ENCODE data around the gene DDOST.

The DDOST gene

DNA sequence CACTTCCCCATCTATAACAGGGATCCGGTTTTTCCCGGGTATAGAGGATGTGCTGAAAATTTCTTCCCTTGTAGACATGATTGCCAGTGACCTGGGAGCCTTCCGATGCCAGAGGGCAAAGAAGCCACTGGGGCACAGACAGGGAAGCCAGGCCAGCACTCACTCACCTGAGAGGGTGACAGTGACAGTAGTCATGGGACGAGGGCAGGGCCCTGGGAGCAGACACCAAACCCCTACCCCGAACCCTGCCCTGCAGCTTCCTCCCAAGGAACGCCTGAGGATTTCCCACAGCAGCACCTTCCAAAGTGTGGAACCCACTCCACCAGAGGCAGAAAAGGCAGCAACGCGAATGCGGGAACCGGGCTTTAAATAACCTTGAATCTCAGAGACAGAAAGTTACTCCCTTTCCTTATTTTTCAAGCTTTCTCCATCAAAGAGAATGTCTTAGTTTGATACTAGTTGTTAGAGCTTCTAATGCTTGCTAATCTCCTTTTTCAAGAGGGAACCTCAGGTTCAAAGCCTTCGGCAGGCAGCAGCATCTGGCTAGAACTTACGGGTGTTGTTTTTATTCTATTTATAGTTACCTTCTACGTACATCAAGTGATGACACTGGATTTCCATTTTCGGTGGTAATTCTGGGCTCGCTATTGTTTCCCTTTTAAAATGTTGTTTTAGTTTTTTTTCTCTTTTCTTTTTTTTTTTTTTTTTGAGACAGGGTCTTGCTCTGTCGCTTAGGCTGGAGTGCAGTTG, 2.8 kb downstream of the DDOST start:
- DNase-seq: no peak

DNA sequence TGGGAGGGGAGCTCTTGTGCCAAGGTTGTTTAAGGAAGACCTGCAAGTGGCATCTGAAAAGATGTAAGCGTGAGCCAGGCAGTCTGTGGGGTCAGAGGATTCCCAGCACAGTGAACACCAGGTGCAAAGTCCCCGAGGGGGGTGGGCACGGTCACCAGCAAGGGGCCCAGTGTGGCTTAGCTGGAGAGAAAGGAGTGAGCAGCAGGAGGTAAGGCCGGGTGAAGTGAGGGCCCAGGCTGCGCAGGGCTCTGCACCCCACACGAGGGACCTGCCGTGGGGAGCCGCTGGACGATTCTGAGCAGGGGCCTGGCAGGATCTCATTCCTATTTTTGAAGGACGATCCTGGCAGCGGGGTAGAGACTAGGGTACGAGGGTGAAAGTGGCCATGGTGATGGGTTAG, 4.1 kb downstream of the DDOST start:
- DNase-seq: no peak

DNA sequence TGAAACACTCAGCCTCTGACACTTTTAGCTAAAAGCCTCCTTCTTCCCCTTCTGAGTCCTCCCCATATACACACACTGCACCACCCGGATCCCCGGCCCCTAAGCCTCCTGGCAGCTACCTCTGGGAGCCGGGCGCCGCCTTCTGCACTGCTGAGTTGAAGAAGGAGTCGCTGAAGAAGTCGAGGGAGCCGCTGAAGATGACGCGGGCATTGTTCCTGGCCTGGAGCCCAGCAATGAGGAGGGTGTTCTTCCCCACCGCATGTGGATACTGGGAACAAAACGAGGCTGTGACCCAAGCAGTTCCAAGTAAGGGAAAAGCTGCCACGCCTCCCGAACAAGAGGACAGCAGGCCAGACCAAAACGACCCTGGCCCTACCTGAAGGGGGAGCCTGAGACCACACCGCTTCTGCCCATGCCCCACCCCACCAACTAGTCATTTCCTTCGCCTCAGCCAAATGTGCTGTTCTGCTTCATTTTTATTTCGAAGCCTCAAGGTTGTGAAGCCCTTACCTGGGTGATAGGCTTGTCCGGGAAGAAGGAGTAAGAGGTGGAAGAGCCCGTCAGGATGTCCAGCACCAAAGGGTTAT, 7.0 kb downstream of the DDOST start:
- no peak for DNase-seq

DNA sequence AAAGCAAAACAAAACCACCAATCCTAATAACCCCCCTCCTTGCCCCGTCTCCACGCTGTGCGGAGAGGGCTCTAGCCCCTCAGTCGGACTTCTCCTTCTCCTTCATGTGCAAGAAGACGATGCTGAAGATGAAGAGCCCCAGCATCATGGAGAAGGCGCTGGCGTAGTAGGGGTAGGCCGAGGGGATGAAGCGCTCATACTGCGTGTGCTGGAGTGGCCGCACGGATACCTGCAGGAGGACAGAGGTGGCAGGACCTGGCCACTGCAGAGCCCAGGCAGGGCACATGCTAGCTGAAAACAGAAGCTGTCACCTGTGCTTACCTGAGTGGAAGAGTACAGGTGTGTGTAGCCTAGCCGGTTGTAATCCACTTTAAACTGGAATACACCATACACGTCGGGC, 8.9 kb downstream of the DDOST start:
- no peak for DNase-seq

DNA sequence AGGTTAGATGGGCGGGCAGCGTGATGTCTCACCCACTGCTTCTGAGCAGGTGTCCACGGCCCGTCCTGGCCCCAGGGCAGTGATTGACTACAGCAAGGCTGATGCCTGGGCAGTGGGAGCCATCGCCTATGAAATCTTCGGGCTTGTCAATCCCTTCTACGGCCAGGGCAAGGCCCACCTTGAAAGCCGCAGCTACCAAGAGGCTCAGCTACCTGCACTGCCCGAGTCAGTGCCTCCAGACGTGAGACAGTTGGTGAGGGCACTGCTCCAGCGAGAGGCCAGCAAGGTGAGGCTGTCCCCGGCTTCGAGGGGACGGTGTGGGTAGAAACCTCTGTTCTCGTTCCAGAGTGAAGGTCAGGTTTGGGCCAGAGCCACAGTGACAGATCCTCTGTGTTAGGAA, 12.2 kb downstream of the DDOST start:
- no peak for DNase-seq

DNA sequence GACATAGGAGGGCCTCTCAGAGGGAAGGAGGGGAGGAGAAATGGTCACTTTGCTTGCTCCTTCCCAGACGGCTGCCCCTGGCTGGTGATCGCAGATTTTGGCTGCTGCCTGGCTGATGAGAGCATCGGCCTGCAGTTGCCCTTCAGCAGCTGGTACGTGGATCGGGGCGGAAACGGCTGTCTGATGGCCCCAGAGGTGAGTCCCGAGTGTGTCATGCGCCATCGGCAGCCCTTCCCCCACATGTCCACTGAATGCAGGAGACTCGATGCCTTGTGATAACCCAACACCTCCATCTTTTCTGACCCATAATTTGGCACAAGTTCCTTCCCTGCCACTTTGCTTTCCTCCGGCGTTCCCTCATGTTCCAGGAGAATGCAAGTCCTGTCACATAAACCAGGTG, 12.7 kb downstream of the DDOST start:
- DNase-seq: no peak

DNA sequence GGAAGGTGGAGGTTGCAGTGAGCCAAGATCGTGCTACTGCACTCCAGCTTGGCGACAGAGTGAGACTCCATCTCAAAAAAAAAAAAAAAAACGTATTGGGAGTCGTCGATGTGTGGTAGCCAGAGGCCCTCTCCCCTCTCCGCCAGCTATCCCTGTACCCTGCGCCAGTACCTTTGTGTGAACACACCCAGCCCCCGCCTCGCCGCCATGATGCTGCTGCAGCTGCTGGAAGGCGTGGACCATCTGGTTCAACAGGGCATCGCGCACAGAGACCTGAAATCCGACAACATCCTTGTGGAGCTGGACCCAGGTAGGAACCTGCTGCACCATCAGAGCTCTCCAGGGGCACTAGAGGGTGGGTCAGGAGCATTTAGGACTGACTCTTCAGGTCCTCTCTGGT, 15.8 kb downstream of the DDOST start:
- DNase-seq: no peak

DNA sequence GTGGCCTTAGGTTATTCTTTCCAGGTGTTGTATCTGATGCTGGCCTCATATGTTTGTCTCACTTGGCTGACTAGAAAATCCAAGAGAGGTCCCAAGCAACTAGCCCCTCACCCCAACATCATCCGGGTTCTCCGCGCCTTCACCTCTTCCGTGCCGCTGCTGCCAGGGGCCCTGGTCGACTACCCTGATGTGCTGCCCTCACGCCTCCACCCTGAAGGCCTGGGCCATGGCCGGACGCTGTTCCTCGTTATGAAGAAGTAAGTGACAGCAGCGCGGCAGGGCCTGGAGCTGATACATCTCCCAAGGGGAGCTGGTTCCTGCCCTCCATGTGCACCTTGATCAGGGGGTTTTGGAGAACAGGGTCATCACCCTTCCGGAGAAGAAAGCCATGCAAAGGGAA, 16.8 kb downstream of the DDOST start:
- no peak for DNase-seq

DNA sequence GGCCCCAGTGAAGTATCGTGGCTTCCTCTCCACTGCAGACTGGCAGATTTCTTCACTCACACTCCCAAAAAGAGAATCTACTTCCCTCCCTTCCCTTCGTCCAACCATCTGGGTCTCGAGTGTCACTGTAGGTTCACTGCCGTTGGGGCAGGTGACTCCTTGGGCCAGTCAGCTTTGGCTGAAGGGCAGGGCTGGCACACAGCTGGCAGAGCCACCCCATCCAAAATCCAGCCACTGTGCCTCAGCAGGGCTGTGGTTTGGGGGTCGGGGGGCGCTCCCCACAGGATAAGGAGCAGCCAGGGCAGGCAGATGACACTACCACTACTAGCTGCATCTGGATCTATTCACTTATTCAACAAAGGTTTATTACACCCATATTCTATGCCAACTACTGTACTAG, 18.1 kb downstream of the DDOST start:
- no peak for DNase-seq

DNA sequence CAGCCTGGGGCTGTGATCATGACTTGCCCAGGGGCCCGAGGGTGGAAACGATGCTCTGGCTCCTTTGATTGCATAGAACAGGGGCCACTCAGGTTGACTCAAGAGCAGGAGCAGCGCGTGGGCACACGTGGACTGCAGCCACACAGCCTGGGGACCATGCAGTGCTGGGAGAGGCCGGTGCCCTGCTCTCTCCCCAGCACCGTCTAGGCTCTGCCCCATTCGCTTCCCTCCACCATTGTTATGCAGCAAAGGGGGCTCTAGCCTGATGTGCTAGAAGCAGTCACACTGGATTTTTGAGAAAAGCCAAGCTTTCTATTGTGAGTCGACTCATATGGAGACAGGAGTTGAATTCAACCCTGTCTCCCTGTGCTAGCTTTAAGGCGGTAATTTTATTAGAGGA, 19.2 kb downstream of the DDOST start:
- no peak for DNase-seq

DNA sequence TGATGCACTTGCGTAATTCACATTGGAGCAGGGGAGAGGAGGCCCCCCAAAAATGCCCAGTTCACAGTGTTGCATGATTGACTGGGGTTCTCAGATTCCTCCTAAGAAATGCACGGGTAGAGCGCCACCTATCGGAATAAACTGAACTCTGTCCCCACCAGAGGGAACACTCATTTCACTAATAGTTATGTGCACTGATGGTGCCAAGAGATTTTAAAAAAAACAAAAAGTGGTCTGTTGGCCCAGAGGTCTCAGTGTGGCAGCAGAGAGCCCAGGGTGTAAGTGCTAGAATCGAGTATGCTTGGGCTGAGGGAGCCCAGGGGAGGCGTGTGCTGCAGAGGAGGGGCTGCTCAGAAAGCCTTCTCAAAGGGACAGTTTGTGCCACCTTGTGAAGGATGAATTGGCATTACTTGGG, 21.0 kb downstream of the DDOST start:
- peak; percentile 76 for DNase-seq

DNA sequence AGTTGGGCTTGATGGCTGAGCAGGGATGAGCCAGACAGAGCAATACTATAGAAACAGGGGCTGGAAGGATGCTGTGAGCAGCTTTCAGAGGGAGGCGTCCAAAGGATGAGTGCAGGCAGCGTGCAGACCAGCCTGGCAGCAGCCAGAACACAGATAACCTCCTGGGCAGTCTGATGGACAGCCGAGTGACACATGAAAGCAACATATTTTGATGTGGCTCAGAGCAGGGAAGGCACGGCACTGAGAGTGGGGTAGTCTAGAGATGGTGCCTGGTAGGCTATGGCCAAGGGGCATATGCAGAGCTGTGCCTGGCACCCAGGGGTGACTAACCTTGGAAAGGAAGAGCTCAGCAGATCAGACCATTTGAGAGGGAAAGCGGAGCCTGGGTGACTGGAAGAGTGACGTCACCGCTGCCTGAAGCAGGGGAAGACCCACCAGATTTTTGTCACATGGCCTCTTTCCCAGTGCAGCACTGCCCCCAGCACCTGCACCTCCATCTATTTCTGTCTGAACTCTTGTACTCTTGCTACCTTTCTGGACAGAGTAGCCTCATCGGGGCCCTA, 24.3 kb downstream of the DDOST start:
- no peak for DNase-seq

DNA sequence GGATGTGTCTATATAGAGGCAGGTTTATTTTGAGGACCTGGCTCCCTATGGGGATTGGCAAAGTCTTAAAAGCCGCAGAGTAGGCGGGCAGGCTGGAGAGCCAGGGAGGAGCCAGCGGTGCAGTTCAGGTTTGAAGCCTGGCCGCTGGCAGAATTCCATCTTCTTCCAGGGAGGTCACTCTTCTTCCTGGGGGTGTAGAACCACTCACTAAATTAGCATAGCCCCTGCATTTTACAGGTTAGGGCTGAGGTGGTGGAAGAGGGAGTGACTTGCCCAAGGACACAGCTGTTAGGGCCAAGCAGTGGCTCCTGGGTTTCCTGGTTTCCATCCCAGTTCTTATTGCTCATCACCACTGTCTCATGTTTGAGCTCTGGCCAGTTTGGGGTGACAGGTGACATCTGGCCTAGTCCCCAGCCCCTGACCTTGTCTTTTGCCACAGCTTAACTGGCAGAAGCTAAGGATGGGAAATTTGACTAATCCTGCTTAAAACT, 26.5 kb downstream of the DDOST start:
- peak; percentile 12 for DNase-seq

DNA sequence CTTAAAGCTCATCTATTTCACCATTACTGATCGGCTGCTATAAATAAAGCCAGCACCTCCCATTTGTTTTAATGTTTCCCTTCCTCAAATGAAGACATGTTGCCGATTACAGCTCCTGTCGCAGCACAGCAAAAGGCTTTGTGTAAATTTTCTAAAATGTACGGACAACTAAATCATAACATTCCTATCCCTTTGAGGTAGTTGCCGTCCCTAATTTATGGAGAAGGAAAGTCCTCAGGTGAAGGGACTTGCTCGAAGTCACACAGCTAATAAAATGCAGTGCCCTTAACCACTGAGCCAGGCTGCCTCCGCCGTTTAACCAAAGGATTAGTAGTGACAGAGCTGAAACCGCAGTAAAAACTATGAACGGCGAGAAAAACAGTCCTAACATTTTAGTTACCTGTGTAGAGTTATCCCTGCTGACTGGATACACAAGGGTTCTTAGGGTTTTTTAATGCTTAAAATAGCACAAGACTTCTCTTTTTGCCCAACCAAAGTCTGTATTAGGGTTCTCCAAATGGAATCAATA, 27.0 kb downstream of the DDOST start:
- no peak for DNase-seq

DNA sequence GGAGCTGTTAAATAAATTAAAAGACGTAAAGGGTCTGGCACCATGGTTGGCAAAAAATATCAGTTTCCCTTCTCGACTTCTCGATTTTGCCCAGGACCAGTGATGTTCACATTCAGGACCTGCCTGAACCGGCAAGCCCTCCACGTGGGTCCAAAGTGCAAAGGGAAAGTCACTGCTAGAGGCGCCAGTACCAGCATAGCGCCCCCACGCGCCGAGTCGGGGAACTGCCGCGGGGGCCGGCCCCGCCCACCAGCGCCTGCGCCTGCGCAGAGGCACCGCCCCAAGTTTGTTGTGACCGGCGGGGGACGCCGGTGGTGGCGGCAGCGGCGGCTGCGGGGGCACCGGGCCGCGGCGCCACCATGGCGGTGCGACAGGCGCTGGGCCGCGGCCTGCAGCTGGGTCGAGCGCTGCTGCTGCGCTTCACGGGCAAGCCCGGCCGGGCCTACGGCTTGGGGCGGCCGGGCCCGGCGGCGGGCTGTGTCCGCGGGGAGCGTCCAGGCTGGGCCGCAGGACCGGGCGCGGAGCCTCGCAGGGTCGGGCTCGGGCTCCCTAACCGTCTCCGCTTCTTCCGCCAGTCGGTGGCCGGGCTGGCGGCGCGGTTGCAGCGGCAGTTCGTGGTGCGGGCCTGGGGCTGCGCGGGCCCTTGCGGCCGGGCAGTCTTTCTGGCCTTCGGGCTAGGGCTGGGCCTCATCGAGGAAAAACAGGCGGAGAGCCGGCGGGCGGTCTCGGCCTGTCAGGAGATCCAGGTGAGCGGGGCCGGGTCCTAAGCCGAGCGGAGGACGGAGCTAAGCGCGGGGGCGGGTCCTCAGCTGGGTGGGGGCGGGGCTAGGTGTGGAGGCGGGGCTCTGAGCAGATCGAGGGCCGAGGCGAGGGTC, 27.7 kb downstream of the DDOST start, which contains the start of gene PINK1:
Gene PINK1 (plus strand): TSS at position 269 of the 875 bp plus-strand sequence. CDS start 91 bp downstream, at position 360.
- DNase-seq: peak; percentile 88

DNA sequence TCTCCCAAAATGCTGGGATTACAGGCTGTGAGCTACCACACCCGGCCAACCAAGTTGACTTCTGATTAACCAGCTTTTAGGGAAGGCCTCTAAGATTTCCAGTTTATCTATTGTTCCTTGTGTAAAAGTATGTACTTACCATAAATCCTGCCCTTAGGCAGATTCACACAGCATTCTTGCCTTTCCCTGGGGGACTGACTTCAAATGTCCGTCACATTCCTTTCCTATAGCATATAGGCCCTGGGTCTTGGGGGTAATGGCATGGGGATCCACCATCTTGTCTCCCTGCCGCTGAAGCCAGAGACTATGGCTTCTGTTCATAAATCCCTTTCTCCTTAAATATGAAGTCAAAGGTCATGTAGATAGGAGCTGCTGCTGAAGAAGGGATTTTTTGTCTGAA, 28.8 kb downstream of the DDOST start:
- DNase-seq: no peak

DNA sequence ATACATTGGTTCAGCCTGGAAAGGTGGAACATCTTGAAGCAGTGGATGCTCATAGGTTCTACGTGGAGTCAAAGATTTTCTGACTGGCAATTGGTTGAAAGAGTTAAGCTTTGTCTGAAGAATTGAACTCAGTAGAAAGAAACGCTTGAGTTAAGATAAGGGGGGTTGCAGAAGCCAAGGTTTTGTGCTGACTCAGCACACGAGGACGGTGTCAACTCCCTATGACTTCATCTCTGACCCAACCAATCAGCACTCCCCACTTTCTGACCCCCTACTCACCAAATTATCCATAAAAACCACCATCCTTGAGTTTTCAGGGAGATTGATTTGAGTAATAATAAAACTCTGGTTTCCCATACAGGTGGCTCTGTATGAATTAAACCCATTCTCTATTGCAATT, 30.4 kb downstream of the DDOST start:
- no peak for DNase-seq

DNA sequence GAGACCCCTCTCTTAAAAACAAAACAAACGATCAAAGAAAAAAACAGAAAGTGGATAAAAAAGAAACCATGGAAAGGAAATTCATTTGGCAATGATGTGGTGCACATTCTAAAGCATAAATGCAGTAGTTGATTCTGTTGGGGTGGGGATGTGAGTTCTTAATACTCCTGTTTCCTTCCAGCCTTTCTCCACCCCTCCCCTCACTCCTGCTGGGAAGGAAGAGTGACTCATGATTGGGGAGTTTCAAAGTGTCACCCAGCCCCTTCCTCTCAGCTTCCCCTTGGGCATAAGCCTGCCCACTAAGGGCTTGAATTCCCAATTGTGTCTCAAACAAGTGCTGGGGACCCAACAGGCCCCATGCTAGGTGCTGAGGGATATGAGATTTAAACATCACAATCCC, 34.6 kb downstream of the DDOST start:
- DNase-seq: no peak

DNA sequence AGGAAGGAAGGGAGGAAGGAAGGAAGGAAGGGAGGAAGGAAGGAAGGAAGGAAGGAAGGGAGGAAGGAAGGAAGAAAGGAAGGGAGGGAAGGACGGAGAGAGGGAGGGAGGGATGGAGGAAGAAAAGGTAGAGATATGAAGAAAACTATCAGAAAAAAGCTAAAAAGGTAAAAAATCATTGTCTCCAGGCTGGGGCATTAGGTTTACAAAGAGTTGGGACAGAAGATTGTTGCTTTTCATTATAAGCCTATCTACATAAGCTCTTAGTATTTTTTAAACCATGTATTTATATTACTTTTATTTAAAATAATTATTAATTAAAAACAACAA, 35.1 kb downstream of the DDOST start:
- no peak for DNase-seq

DNA sequence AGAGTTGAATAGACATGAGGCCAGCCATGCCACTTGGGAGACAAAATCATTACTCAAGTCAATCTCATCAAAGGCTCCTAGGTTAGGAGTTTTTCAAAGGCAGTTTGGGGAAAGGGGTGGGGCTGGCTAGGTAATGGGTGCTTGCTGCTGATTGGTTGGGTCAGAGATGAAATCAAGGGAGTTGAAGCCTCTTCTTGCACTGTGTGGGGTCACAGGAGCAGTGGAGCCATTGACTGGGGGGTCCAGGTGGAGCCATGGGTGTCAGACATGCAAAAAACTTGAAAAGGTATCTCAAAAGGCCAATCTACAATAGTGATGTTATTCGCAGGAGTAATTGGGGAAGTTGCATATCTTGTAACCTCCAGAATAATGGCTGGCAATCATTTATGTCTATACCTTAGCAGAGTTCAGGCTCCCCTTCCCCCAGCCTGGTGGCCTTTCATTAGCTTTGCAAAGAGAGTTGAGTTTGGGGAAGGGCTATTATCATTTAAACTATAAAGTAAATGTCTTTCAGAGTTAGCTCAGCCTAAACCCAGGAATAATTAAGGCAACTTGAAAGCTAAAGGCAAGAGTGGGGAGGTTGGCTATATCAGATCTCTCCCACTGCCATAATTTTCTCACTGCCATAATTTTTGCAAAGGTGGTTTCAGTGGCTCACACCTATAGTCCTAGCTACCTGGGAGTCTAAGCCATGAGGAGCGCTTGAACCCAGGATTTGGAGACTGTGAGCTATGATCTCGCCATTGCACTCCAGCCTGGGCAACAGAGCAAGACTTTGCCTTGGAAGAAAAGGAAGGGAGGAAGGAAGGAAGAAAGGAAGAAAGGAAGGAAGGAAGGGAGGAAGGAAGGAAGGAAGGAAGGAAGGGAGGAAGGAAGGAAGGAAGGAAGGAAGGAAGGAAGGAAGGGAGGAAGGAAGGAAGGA, 35.7 kb downstream of the DDOST start:
- no peak for DNase-seq

DNA sequence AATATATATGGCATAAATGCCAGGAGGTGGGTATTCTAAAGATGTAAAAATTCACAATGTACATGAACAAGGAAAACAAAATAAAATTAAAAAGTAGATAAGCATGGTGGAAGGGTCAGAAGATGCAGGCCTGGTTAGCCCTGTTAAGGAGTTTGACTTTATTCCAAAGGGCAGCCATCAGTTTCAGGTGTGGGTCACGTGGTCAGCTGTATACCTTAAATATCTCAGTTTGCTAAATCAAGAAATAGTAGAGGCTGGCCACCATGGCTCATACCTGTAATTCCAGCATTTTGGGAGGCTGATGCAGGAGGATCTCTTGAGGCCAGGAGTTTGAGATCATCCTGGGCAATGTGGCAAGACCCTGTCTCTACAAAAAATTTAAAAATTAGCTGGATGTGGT, 36.5 kb downstream of the DDOST start:
- DNase-seq: no peak

DNA sequence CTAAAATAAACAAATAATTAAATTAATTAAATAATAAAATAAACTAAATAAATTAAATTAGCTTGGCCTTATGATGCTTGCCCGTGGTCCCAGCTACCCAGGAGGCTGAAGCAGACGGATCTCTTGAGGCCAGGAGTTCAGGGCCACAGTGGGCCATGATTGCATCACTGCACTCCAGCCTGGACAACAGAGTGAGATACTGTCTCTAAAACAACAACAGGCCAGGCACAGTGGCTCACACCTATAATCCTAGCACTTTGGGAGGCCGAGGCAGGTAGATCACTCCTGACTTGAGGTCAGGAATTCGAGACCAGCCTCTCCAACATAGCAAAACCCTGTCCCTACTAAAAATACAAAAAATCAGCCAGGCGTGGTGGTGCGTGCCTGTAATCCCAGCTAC, 40.2 kb downstream of the DDOST start:
- DNase-seq: no peak
